GM19193 (cell line): ENCODE measurements around the gene NAALADL2.

ENCODE experiments used
- POLR2A ChIP-seq: IDR thresholded peaks from 4 replicates; pipeline ENCODE4 v1.6.1; 2011; ENCODE audit not compliant: insufficient read depth, insufficient read length; ENCODE audit errors: extremely low read depth

The NAALADL2 gene

GRCh38 chr3:175479175-175479574 is 620.0 kb downstream of the NAALADL2 start:
- no peak for TF ChIP-seq POLR2A

DNA sequence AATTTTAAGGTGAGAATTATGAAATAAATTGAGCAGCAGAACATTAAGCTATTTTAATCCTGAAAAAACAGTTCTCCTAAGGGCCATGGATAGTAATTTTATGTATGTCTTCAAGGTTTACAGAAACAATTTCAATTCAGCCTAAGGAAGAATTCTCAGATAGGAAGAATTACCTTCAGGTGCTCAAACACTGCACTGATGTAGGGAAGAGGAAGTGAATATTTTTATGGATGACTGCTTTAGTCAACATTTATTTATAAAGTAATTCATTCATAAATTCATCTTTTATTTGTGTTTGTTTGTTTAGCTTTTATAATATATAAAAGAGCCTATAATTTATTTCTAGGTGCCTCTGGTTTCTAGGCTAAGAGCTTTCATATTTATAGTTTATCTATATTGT is 620.7 kb downstream of the NAALADL2 start:
- no peak for TF ChIP-seq POLR2A

DNA sequence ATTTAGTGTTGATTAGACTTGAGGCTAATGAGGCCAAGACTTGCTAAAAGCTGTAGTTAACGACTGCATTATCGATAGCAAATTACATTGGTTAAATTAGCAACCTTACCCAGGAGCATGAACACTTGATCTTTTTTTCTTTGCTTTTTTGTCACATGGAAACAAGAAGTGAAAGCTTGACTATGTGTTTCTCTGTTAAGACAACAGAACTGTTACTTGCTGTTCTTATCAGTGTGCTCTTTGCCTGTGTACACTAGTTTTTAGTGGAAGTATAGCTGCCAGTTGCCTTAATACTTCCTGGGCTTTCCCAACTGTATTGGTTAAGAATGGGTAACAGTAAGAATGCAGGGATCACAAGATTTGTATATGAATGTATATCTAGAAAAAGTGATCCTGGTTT is 625.5 kb downstream of the NAALADL2 start:
- no peak for TF ChIP-seq POLR2A

- no peak for TF ChIP-seq POLR2A
Observed at GRCh38 chr3:175485436-175485835, 626.3 kb downstream of the NAALADL2 start.

GRCh38 chr3:175486255-175486654 is 627.1 kb downstream of the NAALADL2 start:
- TF ChIP-seq POLR2A, result no peak

GRCh38 chr3:175489406-175489805 is 630.3 kb downstream of the NAALADL2 start:
- no peak for TF ChIP-seq POLR2A

DNA sequence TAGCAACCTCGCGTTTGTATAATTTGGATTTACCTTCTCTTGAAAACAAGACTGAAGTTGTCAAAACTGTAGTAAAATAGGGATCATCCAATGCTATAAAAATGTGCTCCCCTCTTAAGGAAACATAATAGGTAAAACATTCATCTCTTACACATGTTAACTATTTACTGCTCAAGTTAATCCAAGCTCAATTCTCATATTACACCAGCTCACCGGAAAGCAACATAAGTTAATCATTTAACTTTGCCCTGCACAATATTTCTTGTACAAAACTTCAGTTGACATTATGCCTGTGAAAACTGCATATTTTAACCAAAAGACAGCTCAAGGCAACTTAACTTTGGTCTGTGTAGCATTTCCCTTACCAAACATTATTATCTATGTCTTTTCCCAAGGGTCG is 634.2 kb downstream of the NAALADL2 start:
- no peak for TF ChIP-seq POLR2A

- TF ChIP-seq POLR2A, result no peak
Observed at GRCh38 chr3:175495331-175495730, 636.2 kb downstream of the NAALADL2 start.

GRCh38 chr3:175502155-175502554 is 643.0 kb downstream of the NAALADL2 start:
- no peak for TF ChIP-seq POLR2A

DNA sequence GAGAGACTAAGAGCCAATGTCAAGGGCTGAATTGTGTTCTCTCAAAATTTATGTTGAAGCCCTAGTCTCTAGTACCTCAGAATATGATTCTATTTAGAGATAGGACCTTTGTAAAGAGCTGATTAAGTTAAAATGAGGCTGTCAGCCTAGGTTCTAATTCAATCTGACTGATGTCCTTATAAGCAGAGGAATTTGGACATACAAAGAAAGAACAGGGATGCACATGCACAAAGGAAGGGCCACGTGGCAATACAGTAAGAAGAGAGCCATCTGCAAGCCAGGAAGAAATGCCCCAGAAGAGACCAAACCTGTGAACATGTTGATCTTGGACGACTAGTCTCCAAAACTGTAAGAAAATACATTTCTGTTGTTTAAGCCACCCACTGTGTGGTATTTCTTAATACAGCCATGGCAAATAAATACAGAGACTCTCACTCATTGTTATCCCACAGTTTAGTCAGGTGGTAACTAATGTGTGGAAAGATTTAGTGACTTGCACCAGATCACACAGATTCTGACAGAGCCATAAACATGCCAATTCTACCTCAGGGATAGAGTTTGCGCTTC is 652.2 kb downstream of the NAALADL2 start:
- no peak for TF ChIP-seq POLR2A

DNA sequence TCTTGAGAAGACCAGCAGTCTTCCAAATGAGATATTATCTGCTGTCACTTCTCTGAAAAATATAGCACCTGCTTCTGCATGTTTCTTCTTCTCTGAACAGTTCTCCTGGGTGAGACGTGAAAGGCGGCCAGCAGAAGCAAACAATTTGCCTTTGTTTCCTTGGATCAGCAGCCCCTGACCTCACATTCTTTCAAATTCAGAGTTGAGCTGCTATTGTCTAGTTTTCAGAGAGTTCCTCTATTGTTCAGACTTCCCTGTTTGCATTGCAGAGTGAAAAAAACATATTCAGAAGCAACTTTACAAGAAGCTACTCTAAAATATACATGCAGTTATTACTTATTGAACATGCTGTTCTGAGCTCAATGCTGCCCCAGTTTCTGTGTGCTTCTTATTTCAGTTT is 653.6 kb downstream of the NAALADL2 start:
- TF ChIP-seq POLR2A, result no peak

DNA sequence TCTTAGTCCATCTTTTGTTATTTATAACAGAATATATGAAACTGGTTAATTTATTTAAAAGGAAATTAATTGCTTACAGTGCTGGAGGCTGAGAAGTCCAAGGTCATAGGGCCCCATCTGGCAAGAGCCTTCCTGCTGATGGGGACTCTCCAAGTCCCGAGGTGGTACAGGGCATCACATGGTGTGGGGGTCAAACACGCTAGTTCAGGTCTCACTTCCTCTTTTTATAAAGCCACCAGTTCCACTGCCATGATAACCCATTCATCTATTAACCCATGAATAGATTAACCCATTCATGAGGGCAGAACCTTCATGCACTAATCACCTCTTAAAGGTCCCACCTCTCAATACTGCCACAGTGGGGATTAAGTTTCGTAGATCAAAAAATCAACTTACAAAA is 659.3 kb downstream of the NAALADL2 start:
- TF ChIP-seq POLR2A, result no peak

DNA sequence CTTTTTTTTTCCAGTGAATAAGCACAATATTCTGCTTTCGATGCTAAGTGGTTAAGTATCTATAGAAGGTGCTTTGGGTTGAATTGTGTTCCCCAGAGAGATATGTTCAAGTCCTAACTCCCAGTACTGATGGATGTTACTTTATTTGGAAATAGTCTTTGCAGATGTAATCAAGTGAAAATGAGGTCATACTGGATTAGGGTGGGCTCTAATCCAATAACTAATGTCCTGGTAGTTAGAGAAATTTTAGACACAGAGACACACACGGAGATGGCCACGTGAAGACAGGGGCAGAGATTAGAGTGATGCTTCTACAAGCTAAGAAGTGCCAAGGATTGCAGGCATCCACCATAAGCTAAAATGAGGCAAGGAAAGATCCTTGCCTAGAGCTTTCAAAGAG is 662.3 kb downstream of the NAALADL2 start:
- no peak for TF ChIP-seq POLR2A

DNA sequence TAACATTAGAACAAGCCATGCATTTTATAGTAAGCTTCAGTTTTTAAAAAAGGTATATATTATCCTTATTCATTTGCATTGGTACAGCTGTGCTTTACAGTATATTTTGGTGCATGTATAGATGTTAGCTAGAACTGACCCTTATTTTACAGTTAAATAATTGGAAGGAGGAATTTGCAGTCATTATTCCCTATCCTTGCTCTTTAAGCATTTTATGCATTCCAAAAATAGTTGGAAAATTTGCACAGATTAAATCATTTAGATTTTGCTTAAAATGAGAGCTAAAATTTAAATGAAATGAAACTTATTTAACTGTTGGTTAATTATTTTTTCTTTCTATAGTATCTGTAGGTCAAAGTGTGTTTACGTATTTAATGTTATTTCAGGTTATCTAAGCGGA is 667.1 kb downstream of the NAALADL2 start:
- TF ChIP-seq POLR2A, result no peak

DNA sequence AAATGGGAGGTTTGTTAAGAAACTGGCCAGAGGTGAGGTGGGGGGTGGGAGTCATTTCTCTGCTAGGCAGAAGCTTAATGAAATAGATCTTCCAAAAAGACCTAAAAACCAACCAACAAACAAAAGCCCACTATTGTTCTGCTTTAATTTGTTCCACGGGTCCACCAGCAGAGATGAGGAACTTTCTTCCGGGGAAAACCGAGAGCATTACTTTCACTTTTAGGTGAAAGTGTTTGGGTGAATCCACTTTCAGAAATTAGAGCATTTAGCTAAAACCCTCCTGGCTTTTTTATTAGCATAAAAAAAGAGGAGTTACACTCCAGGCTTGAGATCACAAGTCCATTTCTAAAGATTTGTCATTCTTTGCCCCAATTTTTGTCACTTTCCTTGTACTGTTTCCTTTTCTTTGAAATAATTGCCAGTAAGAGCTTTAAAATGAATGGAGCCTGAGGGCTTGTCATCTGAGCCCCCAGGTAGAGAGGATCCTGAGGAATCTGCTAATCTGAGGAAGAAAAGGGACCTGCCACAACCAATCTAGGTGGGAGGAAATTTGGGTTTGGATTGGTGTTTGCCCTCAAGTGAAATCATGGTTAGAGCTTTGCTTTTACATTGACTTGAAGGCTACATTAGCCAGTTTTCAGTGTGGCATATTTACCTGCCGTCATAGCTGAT is 667.6 kb downstream of the NAALADL2 start:
- TF ChIP-seq POLR2A, result no peak

DNA sequence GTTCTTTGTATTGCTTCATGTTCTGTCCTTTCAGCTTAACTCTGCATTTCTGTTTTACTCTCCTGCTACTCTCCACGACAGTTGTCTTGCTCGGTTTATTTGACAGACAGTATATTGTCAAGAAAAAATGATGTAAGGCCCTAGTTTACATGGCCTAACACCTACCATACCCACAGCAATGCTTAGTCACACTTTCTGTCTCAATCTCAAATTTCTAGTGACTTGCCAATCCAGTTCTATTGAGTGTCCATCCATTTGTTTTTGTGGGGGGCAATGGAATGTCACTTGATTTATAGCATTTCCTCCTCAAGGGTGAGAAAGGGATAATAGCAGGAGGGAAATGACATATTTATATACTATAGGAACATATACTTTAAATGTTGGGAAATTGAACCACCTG is 676.2 kb downstream of the NAALADL2 start:
- no peak for TF ChIP-seq POLR2A

GRCh38 chr3:175546115-175546514 is 687.0 kb downstream of the NAALADL2 start:
- TF ChIP-seq POLR2A, result no peak
